Natural killer cell (primary cell): ENCODE results near the gene MMP17. TPM values are rescaled to one million over a fixed set of nuclear protein-coding genes. Genes with fewer than 3 reads are reported as not detected.

Experiments
- ATAC-seq, 3 donors: fragments of 150-1000 bp in 2 of 3; fragments of 200-7000 bp in 1 of 3; cut with Tn5 transposase; 1 replicate in 1 of 3; 2 replicates in 2 of 3; pipeline ENCODE4 v1.10.0; 2021; ENCODE audit warnings: mild to moderate bottlenecking in 2 of 3, moderate library complexity in 2 of 3
- DNase-seq, 2 donors: peaks; one replicate each; pipeline versions ENCODE4 v3.0.0 to v3.0.0-alpha.2; 2013 to 2021; ENCODE audit warnings: mixed read lengths in 1 of 2
- H3K27ac ChIP-seq: one replicate; pipeline ENCODE4 v1.5.1; 2013; ENCODE audit warnings: mild to moderate bottlenecking, low read length
- H3K27me3 ChIP-seq: one replicate; pipeline ENCODE4 v1.6.1; 2013; ENCODE audit warnings: low read length; ENCODE audit not compliant: control insufficient read depth, insufficient read depth
- H3K36me3 ChIP-seq: one replicate; pipeline ENCODE4 v1.6.1; 2013; ENCODE audit warnings: low read length; ENCODE audit not compliant: control insufficient read depth, insufficient read depth
- H3K4me1 ChIP-seq: one replicate; pipeline ENCODE4 v1.6.1; 2013; ENCODE audit warnings: low read length; ENCODE audit not compliant: control insufficient read depth, insufficient read depth
- H3K4me3 ChIP-seq: one replicate; pipeline ENCODE4 v1.5.1; 2013; ENCODE audit warnings: low read length
- H3K9me3 ChIP-seq: one replicate; pipeline ENCODE4 v1.6.1; 2013; ENCODE audit warnings: low read length; ENCODE audit not compliant: control insufficient read depth, insufficient read depth
- H3K27ac Mint-ChIP-seq, 2 donors: one replicate each; pipeline ENCODE4 v1.8.0; 2022; ENCODE audit warnings: mild to moderate bottlenecking in 2 of 2, mixed read lengths in 2 of 2, moderate library complexity in 1 of 2
- H3K27me3 Mint-ChIP-seq, 2 donors: one replicate each; pipeline ENCODE4 v1.8.0; 2022; ENCODE audit warnings: low read depth in 2 of 2, mixed read lengths in 2 of 2
- H3K36me3 Mint-ChIP-seq: one replicate; pipeline ENCODE4 v1.8.0; 2022; ENCODE audit warnings: mixed read lengths
- H3K4me1 Mint-ChIP-seq, 2 donors: one replicate each; pipeline ENCODE4 v1.8.0; 2022; ENCODE audit warnings: mixed read lengths in 2 of 2
- H3K4me3 Mint-ChIP-seq: one replicate; pipeline ENCODE4 v1.8.0; 2022; ENCODE audit warnings: mild to moderate bottlenecking, moderate library complexity, mixed read lengths
- H3K9me3 Mint-ChIP-seq, 2 donors: one replicate each; pipeline ENCODE4 v1.8.0; 2022; ENCODE audit warnings: mixed read lengths in 2 of 2
- CTCF ChIP-seq: fragments of 200-600 bp; IDR thresholded peaks from one replicate; pipeline ENCODE4 v1.8.0; 2022; ENCODE audit warnings: antibody characterized with exemption
- WGBS: methylation state at CpG from one replicate; pipeline ENCODE4 v1.1.7; 2013; ENCODE audit warnings: missing lambda C conversion rate; ENCODE audit not compliant: insufficient coverage; 5-methylcytosine and 5-hydroxymethylcytosine counted together
- intact Hi-C: fragments of 100-400 bp; cut with micrococcal nuclease; formaldehyde crosslinking; loops from one replicate; pipeline ENCODE4 v1.14.2; 2022
- total RNA-seq, 4 donors: library from RNA; stranded (reverse); fragments of 120-200 nt in 1 of 4; gene quantifications; one replicate each; pipeline versions ENCODE4 v1.2.3 to v1.2.4, GENCODE V29; 2013 to 2022

Gene MMP17
- total RNA-seq, 3 donors from 2014 or later (not counting 1 experiment from before 2014, with no cell fraction given) = 1.6 to 2.0 (median 1.7) TPM

DNA sequence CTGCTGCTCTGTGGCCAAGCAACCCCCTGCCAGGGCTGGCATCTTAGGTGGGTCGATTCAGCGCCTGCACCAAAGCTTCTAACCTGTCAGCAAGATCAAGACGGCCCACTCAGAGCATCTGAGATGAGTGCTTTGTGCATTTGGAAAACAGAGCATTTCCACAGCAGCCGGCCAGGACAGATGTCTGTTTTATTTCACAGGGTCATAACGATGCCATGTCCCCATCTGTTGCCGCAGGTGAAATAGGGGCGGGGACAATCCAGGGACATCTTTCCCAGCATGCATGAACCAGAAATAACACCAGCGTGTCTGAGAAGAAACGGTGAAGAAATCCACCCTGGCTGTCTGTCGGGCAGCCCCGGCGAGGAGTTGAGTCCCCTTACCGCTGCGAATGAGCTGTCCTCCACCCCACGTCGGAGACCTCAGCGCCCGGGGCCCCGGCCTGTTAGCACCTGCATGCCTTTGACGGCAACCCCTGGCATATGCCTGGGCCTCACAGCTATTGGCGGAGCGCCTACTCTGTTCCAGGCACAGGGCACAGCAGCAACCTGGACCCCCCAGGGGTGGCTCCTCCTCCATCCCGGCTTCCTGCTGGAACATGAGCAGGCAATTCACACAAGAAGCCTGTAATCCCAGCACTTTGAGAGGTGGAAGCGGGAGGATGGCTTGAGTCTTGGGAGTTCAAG, 35.7 kb downstream of the MMP17 start:
- no peak for TF ChIP-seq CTCF
- Mint-ChIP-seq H3K27me3 (peaks cover 0 to 3% of the 10 kb centered on the region in 2 donors), H3K4me3 (no peak overlapping the region), H3K9me3 (no peaks in the 10 kb centered on the region), H3K36me3 (no peaks in the 10 kb centered on the region), H3K4me1 (peaks cover 6 to 12% of the 10 kb centered on the region in 2 donors), H3K27ac (no peak overlapping the region)
- Histone ChIP-seq H3K9me3 (no peaks in the 10 kb centered on the region), H3K27me3 (no peaks in the 10 kb centered on the region), H3K4me3 (no peak overlapping the region), H3K27ac (no peak overlapping the region), H3K4me1 (peaks cover 6% of the 10 kb centered on the region), H3K36me3 (no peaks in the 10 kb centered on the region)
- WGBS = 90% methylated on average over 24 of the region's 24 CpGs
- no peak for ATAC-seq
- intact Hi-C loops = no loop called here
- DNase-seq = no peak

DNA sequence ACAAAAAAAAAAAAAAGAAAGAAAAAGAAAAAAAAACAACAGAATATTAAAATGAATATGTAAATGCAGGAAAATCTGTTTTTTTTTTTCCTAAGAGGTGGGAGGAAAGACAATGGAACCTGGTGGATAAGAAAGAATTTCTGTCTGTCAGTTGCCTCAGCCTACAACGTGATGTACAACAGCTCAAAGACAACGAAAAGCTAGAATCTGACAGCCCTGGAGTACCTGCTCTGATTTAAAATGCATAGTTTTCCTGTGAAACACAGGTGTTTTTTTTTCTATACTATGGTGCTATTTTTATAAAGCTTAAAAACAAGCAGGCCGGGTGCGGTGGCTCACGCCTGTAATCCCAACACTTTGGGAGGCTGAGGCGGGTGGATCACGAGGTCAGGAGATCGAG, 36.3 kb downstream of the MMP17 start:
- Histone ChIP-seq H3K4me1 (peaks cover 6% of the 10 kb centered on the region), H3K27ac (no peak overlapping the region), H3K36me3 (no peaks in the 10 kb centered on the region), H3K9me3 (no peaks in the 10 kb centered on the region), H3K4me3 (no peak overlapping the region), H3K27me3 (no peaks in the 10 kb centered on the region)
- Mint-ChIP-seq H3K27me3 (peaks cover 0 to 3% of the 10 kb centered on the region in 2 donors), H3K4me3 (no peak overlapping the region), H3K4me1 (peaks cover 6 to 12% of the 10 kb centered on the region in 2 donors), H3K9me3 (no peaks in the 10 kb centered on the region), H3K36me3 (no peaks in the 10 kb centered on the region), H3K27ac (no peak overlapping the region)
- no peak for TF ChIP-seq CTCF
- WGBS = 96% methylated on average over 8 of the region's 8 CpGs
- intact Hi-C loops = no loop called here
- DNase-seq = no peak
- no peak for ATAC-seq

DNA sequence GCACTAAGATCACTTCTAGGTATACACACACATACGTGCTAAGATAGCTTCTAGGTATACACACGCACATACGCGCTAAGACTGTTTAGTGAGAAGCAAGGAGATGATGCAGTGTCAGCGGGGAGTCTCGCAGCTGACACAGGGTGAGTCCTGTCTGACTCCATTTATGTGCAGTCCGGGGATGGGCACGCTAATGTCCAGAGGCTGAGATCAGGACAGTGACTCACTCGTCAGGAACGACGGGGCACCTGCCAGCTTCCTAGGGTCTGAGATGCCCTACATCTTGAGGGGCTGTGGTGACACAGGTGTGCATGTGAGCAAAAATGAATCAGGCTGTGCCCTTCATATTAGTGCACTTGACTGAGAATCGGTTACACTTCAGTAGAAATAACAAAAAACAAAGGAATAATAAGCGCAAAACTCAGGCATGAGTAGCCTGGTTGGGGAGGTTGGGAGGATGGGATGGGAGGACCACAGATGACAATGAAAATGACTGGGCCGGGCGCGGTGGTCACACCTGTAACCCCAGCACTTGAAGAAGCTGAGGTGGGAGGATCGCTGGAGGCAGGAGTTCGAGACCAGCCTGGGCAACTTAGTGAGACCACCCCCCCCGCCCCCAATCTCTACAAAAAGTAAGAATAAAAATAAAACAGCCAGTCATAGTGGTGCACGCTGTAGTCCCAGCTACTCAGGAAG, 37.1 kb downstream of the MMP17 start:
- no peaks in the 10 kb centered on the region for H3K36me3 Mint-ChIP-seq
- no peaks in the 10 kb centered on the region for H3K9me3 ChIP-seq
- no peaks in the 10 kb centered on the region for H3K27me3 ChIP-seq
- H3K4me3 Mint-ChIP-seq = no peak overlapping the region
- no peak for DNase-seq
- H3K27me3 Mint-ChIP-seq = peaks cover 0 to 3% of the 10 kb centered on the region in 2 donors
- H3K4me1 ChIP-seq = peaks cover 6% of the 10 kb centered on the region
- intact Hi-C loops = no loop called here
- H3K4me1 Mint-ChIP-seq = peaks cover 2 to 11% of the 10 kb centered on the region in 2 donors
- WGBS = 92% methylated on average over 18 of the region's 20 CpGs
- no peak for ATAC-seq
- no peak overlapping the region for H3K27ac ChIP-seq
- no peaks in the 10 kb centered on the region for H3K9me3 Mint-ChIP-seq
- no peak overlapping the region for H3K4me3 ChIP-seq
- no peak overlapping the region for H3K27ac Mint-ChIP-seq
- H3K36me3 ChIP-seq = no peaks in the 10 kb centered on the region
- TF ChIP-seq CTCF = no peak
